ENCODE data around the gene PRKG1.

- TF ChIP-seq CTCF (IDR thresholded peaks at IDR 0.05) (no peak), POLR2A (IDR thresholded peaks at IDR 0.05) (no peak)
These were observed 1171.3 kb downstream of the PRKG1 start for GRCh38 chr10:52245547-52245946.
